H1 (cell line): ENCODE results near the gene WFIKKN1. TPM values are rescaled to one million over a fixed set of nuclear protein-coding genes. Genes with fewer than 3 reads are reported as not detected.
A peak's percentile ranks its signal among the peaks of the same experiment; 100 is the strongest.

Experiments
- CTCF ChIA-PET: fragments of 300-600 bp; sonication (Branson Sonifier 250); formaldehyde crosslinking; loops from one replicate; lab custom pipeline; 2021; ENCODE audit not compliant: partially characterized antibody; lab: Charles Lee
- POLR2A ChIA-PET: fragments of 300-600 bp; sonication (Branson Sonifier 250); formaldehyde crosslinking; loops from one replicate; lab custom pipeline; 2021; ENCODE audit warnings: inconsistent platforms; ENCODE audit not compliant: partially characterized antibody; lab: Charles Lee
- DNase-seq, 2 experiments: peaks; one replicate each; pipeline versions ENCODE4 v3.0.0 to v3.0.0-alpha.2; 2010 to 2022; ENCODE audit warnings: low spot score in 2 of 2, low read depth in 1 of 2, mixed read lengths in 1 of 2
- FAIRE-seq: peaks from 2 replicates; lab custom pipeline; 2011; peaks lifted over from hg19 to GRCh38; lab: Jason Lieb, UNC
- H2AFZ ChIP-seq: 2 replicates; pipeline ENCODE4 v1.8.1; 2012; ENCODE audit warnings: low read length, inconsistent platforms
- H2AK5ac ChIP-seq: 2 replicates; pipeline ENCODE4 v1.6.1; 2013; ENCODE audit warnings: low read depth, low read length
- H2BK120ac ChIP-seq: replicated peaks from 2 replicates; pipeline ENCODE3; 2013; ENCODE audit warnings: low read depth, low read length, inconsistent platforms
- H2BK12ac ChIP-seq: 2 replicates; pipeline ENCODE4 v1.6.1; 2013; ENCODE audit warnings: low read depth, low read length
- H2BK15ac ChIP-seq: 2 replicates; pipeline ENCODE4 v1.6.1; 2013; ENCODE audit warnings: low read length
- H2BK20ac ChIP-seq: 2 replicates; pipeline ENCODE4 v1.6.1; 2013; ENCODE audit warnings: low read length
- H2BK5ac ChIP-seq: 2 replicates; pipeline ENCODE4 v1.6.1; 2013; ENCODE audit warnings: low read depth, low read length
- H3K14ac ChIP-seq: 2 replicates; pipeline ENCODE4 v1.6.1; 2013; ENCODE audit warnings: inconsistent platforms; ENCODE audit not compliant: insufficient read length
- H3K18ac ChIP-seq: 2 replicates; pipeline ENCODE4 v1.6.1; 2013; ENCODE audit warnings: low read length; ENCODE audit errors: extremely low read depth
- H3K23ac ChIP-seq: 2 replicates; pipeline ENCODE4 v1.6.1; 2013; ENCODE audit warnings: inconsistent platforms; ENCODE audit not compliant: insufficient read length
- H3K23me2 ChIP-seq: 2 replicates; pipeline ENCODE4 v1.6.1; 2013; ENCODE audit warnings: low read depth, low read length
- H3K27ac ChIP-seq: 2 replicates; pipeline ENCODE4 v1.6.1; 2011; ENCODE audit warnings: low read depth, low read length, inconsistent platforms
- H3K27me3 ChIP-seq, 4 experiments: replicated peaks in 1 of 4; 1 replicate in 1 of 4; 2 replicates in 3 of 4; pipeline versions ENCODE4 v1.6.1 to v1.8.1; 2011 to 2013; ENCODE audit warnings: low read length in 3 of 4, mild to moderate bottlenecking in 3 of 4, inconsistent platforms in 2 of 4, mixed read lengths in 2 of 4, moderate library complexity in 1 of 4; ENCODE audit not compliant: control insufficient read depth in 3 of 4, insufficient read depth in 3 of 4; ENCODE audit errors: extremely low read depth in 1 of 4
- H3K36me3 ChIP-seq, 4 experiments: 2 replicates each; pipeline versions ENCODE4 v1.6.1 to v1.8.1; 2011 to 2013; ENCODE audit warnings: mild to moderate bottlenecking in 4 of 4, low read length in 3 of 4, moderate library complexity in 2 of 4, control low read depth in 1 of 4, inconsistent platforms in 1 of 4; ENCODE audit not compliant: insufficient read depth in 4 of 4, control insufficient read depth in 2 of 4
- H3K4ac ChIP-seq: replicated peaks from 2 replicates; pipeline ENCODE3; 2013; ENCODE audit warnings: low read length, low read depth, mixed read lengths, inconsistent platforms; ENCODE audit not compliant: insufficient read length
- H3K4me1 ChIP-seq, 4 experiments: replicated peaks in 1 of 4; 1 replicate in 1 of 4; 2 replicates in 3 of 4; pipeline versions ENCODE4 v1.6.1 to v1.8.1; 2011 to 2013; ENCODE audit warnings: low read length in 3 of 4, inconsistent platforms in 2 of 4, mixed read lengths in 1 of 4; ENCODE audit not compliant: insufficient read depth in 4 of 4, control insufficient read depth in 3 of 4
- H3K4me2 ChIP-seq, 2 experiments: 2 replicates each; pipeline versions ENCODE4 v1.6.1 to v1.8.1; 2011 to 2013; ENCODE audit warnings: low read depth in 2 of 2, low read length in 2 of 2, control low read depth in 1 of 2, inconsistent platforms in 1 of 2, mild to moderate bottlenecking in 1 of 2; ENCODE audit not compliant: insufficient read depth in 1 of 2
- H3K4me3 ChIP-seq, 4 experiments: fragments of 200-600, 300-600 bp in 1 of 4; sonication (generic), shearing (Covaris generic), sonication (Bioruptor Twin) in 1 of 4; 2 replicates each; pipeline versions ENCODE4 v1.5.1 to v1.8.1; 2011 to 2016; ENCODE audit warnings: low read length in 4 of 4, low read depth in 3 of 4, control low read depth in 2 of 4, inconsistent platforms in 2 of 4, mild to moderate bottlenecking in 2 of 4, mixed read lengths in 1 of 4, moderate library complexity in 1 of 4; ENCODE audit not compliant: insufficient read depth in 2 of 4; ENCODE audit errors: extremely low read depth in 1 of 4
- H3K56ac ChIP-seq: replicated peaks from 2 replicates; pipeline ENCODE3; 2013; ENCODE audit warnings: low read depth, mild to moderate bottlenecking, mixed read lengths, low read length, inconsistent platforms; ENCODE audit not compliant: insufficient read length
- H3K79me1 ChIP-seq: 2 replicates; pipeline ENCODE4 v1.6.1; 2013; ENCODE audit warnings: low read depth, low read length, control low read depth
- H3K79me2 ChIP-seq, 2 experiments: 2 replicates each; pipeline versions ENCODE4 v1.6.1 to v1.8.1; 2012 to 2013; ENCODE audit warnings: low read length in 2 of 2, mild to moderate bottlenecking in 2 of 2, inconsistent platforms in 1 of 2; ENCODE audit not compliant: insufficient read depth in 2 of 2, control insufficient read depth in 1 of 2
- H3K9ac ChIP-seq, 4 experiments: replicated peaks in 1 of 4; 1 replicate in 1 of 4; 2 replicates in 3 of 4; pipeline versions ENCODE4 v1.6.1 to v1.8.1; 2011 to 2013; ENCODE audit warnings: low read depth in 3 of 4, low read length in 3 of 4, control low read depth in 2 of 4, mild to moderate bottlenecking in 2 of 4, moderate library complexity in 2 of 4, inconsistent platforms in 1 of 4; ENCODE audit errors: extremely low read depth in 1 of 4
- H3K9me3 ChIP-seq, 2 experiments: 2 replicates each; pipeline versions ENCODE4 v1.6.1 to v1.8.1; 2012 to 2013; ENCODE audit warnings: mild to moderate bottlenecking in 2 of 2, moderate library complexity in 2 of 2, control low read depth in 1 of 2, inconsistent platforms in 1 of 2, low read depth in 1 of 2, low read length in 1 of 2, mixed read lengths in 1 of 2; ENCODE audit not compliant: insufficient read depth in 2 of 2
- H4K20me1 ChIP-seq, 2 experiments: replicated peaks in 1 of 2; 2 replicates each; pipeline versions ENCODE3 to v1.8.1; 2011 to 2013; ENCODE audit warnings: inconsistent platforms in 2 of 2, low read length in 2 of 2, mild to moderate bottlenecking in 1 of 2; ENCODE audit not compliant: insufficient read depth in 2 of 2, control insufficient read depth in 1 of 2
- H4K5ac ChIP-seq: 2 replicates; pipeline ENCODE4 v1.6.1; 2013; ENCODE audit warnings: low read length, low read depth, mixed read lengths, inconsistent platforms; ENCODE audit not compliant: insufficient read length
- H4K8ac ChIP-seq: 2 replicates; pipeline ENCODE4 v1.8.0; 2013; ENCODE audit warnings: mild to moderate bottlenecking, moderate library complexity, low read length, inconsistent platforms; ENCODE audit not compliant: insufficient read depth; ENCODE audit errors: extremely low read depth
- H4K91ac ChIP-seq: replicated peaks from 2 replicates; pipeline ENCODE3; 2013; ENCODE audit warnings: low read length, mixed read lengths, inconsistent platforms; ENCODE audit not compliant: insufficient read length
- BCL11A ChIP-seq, 2 experiments: IDR thresholded peaks; one replicate each; pipeline ENCODE4 v1.6.1; 2011; ENCODE audit warnings: low read depth in 2 of 2, low read length in 2 of 2, mild to moderate bottlenecking in 2 of 2
- RXRA ChIP-seq: IDR thresholded peaks from 2 replicates; pipeline ENCODE4 v1.6.1; 2011; ENCODE audit warnings: low read depth, mild to moderate bottlenecking, low read length, moderate library complexity; ENCODE audit not compliant: insufficient read depth
- SIN3A ChIP-seq, 2 experiments: IDR thresholded peaks in 1 of 2; conservative IDR thresholded peaks in 1 of 2; 2 replicates each; pipeline ENCODE4 v1.6.1; 2011 to 2012; ENCODE audit warnings: low read length in 2 of 2, improper control_type of control experiment in 1 of 2, low read depth in 1 of 2, mild to moderate bottlenecking in 1 of 2
- SUZ12 ChIP-seq: fragments of 200-600 bp; sonication (generic); IDR thresholded peaks from 2 replicates; pipeline ENCODE4 v1.6.1; 2012; ENCODE audit warnings: mild to moderate bottlenecking, inconsistent platforms, low read length, moderate library complexity, mixed read lengths
- TAF7 ChIP-seq: optimal IDR thresholded peaks from 2 replicates; pipeline ENCODE3; 2011; ENCODE audit warnings: low read depth, mild to moderate bottlenecking, inconsistent platforms, low read length, moderate library complexity, borderline replicate concordance
- WGBS, 2 experiments: shearing (Covaris generic) in 1 of 2; methylation state at CpG; one replicate each; pipeline versions ENCODE4 v1.1.6 to v1.1.7; 2013 to 2015; ENCODE audit warnings: low lambda C conversion rate in 2 of 2, mixed read lengths in 2 of 2, inconsistent platforms in 1 of 2, low coverage in 1 of 2, missing lambda C conversion rate in 1 of 2; ENCODE audit not compliant: insufficient replicate concordance in 2 of 2, insufficient coverage in 1 of 2, insufficient read length in 1 of 2; ENCODE audit errors: extremely low coverage in 1 of 2, missing lambda C conversion rate in 1 of 2; 5-methylcytosine and 5-hydroxymethylcytosine counted together
- polyA plus RNA-seq, 7 experiments: library from polyadenylated mRNA; depleted of rRNA in 3 of 7; stranded (reverse) in 5 of 7; unstranded in 2 of 7; fragments of >200 nt in 5 of 7; fragments of 200-250 nt in 2 of 7; gene quantifications; 1 replicate in 5 of 7; 2 replicates in 1 of 7; 4 replicates in 1 of 7; pipeline versions ENCODE4 v1.2.1 to v1.2.3, GENCODE V29; 2011 to 2013; ENCODE audit warnings: missing spikeins in 2 of 7, mixed read lengths in 2 of 7
- total RNA-seq: library from RNA; stranded (reverse); fragmentation: NEBNext Ultra II Directional; extraction: Animal tissue kit (Norgen Biotek cat#: 25700); gene quantifications from 2 replicates; pipeline ENCODE4 v1.2.1, GENCODE V29; 2021
- TF ChIP-seq, protein P1 (sequence below), 3 experiments: IDR thresholded peaks; 1 replicate in 2 of 3; 2 replicates in 1 of 3; pipeline versions ENCODE4 v1.5.1 to v1.6.1; 2011; ENCODE audit warnings: low read length in 3 of 3, mild to moderate bottlenecking in 3 of 3, inconsistent platforms in 2 of 3, low read depth in 1 of 3, moderate library complexity in 1 of 3; ENCODE audit not compliant: insufficient read depth in 1 of 3; ENCODE audit errors: control extremely low read depth in 1 of 3

The WFIKKN1 gene
- total and polyA plus RNA-seq, 2 of the 8 experiments (the other 6 are each of a cell fraction or from before 2014, with no cell fraction given): 11.4 to 15.8 TPM

DNA sequence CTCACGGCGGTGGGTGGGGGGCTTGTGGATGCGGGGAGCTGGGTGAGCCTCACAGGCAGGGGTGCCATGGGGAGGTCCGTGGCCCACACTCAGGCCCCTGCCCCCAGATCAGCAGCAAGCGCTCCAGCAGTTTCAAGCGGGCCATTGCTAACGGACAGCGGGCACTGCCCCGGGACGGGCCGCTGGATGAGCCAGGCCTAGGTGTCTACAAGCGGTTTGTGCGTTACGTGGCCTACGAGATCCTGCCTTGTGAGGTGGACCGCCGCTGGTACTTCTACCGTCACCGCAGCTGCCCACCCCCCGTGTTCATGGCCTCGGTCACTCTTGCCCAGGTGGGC, 45.7 kb downstream of the WFIKKN1 start:
- peak overlapping the region in 1 of 2 experiments; percentile 79; a peak in 1 of 4 replicates for H3K4me2 ChIP-seq
- ChIA-PET CTCF (interaction anchor here (1.1 to 12.0 kb wide), 8 partner anchors 9 to 94 kb away, joined by 3 to 75 read pairs (median 6); partner anchors contain the start of genes RHOT2 and WDR24), POLR2A (interaction anchor here (1.6 to 13.3 kb wide), 8 partner anchors 8 to 127 kb away, joined by 3 to 214 read pairs (median 12); partner anchors contain the start of genes ANTKMT, JMJD8, RHOT2 and WDR24)
- peak overlapping the region; percentile 69 for H3K4ac ChIP-seq
- H4K20me1 ChIP-seq: peaks cover 2 to 25% of the 10 kb centered on the region in 2 experiments
- no peak overlapping the region for H2AFZ ChIP-seq
- DNase-seq: no peak
- H3K4me1 ChIP-seq: peaks cover 0 to 37% (median 28%) of the 10 kb centered on the region in 4 experiments; a peak in 6 of 7 replicates
- TF ChIP-seq SIN3A (conservative IDR thresholded peaks at IDR 0.05 in 1 of 2, IDR thresholded peaks at IDR 0.05 in 1 of 2; ENCODE audit: low read depth in 1 of 2, low read length in 2 of 2): no peak
- TF ChIP-seq BCL11A (IDR thresholded peaks at IDR 0.05; ENCODE audit: low read depth in 2 of 2, low read length in 2 of 2): no peak
- no peak for TF ChIP-seq TAF7
- no peak for TF ChIP-seq RXRA
- TF ChIP-seq SUZ12: no peak
- TF ChIP-seq, protein P1, sequence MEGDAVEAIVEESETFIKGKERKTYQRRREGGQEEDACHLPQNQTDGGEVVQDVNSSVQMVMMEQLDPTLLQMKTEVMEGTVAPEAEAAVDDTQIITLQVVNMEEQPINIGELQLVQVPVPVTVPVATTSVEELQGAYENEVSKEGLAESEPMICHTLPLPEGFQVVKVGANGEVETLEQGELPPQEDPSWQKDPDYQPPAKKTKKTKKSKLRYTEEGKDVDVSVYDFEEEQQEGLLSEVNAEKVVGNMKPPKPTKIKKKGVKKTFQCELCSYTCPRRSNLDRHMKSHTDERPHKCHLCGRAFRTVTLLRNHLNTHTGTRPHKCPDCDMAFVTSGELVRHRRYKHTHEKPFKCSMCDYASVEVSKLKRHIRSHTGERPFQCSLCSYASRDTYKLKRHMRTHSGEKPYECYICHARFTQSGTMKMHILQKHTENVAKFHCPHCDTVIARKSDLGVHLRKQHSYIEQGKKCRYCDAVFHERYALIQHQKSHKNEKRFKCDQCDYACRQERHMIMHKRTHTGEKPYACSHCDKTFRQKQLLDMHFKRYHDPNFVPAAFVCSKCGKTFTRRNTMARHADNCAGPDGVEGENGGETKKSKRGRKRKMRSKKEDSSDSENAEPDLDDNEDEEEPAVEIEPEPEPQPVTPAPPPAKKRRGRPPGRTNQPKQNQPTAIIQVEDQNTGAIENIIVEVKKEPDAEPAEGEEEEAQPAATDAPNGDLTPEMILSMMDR (IDR thresholded peaks at IDR 0.05; ENCODE audit: control extremely low read depth in 1 of 3, insufficient read depth in 1 of 3, low read depth in 1 of 3, low read length in 3 of 3): no peak
- H2BK5ac ChIP-seq: peak overlapping the region; percentile 26; the same call in 1 of the 2 replicates
- H3K56ac ChIP-seq: no peak overlapping the region
- no peak overlapping the region for H4K5ac ChIP-seq
- H3K9me3 ChIP-seq: no peaks in the 10 kb centered on the region
- peaks cover 0 to 7% of the 10 kb centered on the region in 2 experiments; a peak in 1 of 4 replicates for H3K79me2 ChIP-seq
- H3K4me3 ChIP-seq: no peak overlapping the region
- peak overlapping the region; percentile 75; the same call in 1 of the 2 replicates for H2AK5ac ChIP-seq
- 96% methylated on average over 20 of the region's 21 CpGs; no CpG with 5 or more reads in 1 of the 2 experiments for WGBS, 2 experiments
- H3K23ac ChIP-seq: no peak overlapping the region
- no peak overlapping the region for H3K9ac ChIP-seq
- no peak for FAIRE-seq
- H4K8ac ChIP-seq: no peak overlapping the region
- no peak overlapping the region for H3K18ac ChIP-seq
- H3K36me3 ChIP-seq: peaks cover 9 to 22% (median 16%) of the 10 kb centered on the region in 4 experiments; a peak in 7 of 8 replicates
- H2BK20ac ChIP-seq: no peak overlapping the region
- peaks cover 5% of the 10 kb centered on the region; the same call in 1 of the 2 replicates for H3K79me1 ChIP-seq
- peaks cover 0 to 2% (median 0%) of the 10 kb centered on the region in 4 experiments; a peak in 2 of 7 replicates for H3K27me3 ChIP-seq
- peak overlapping the region; percentile 52 for H4K91ac ChIP-seq
- H2BK12ac ChIP-seq: peak overlapping the region; percentile 96; the same call in 1 of the 2 replicates
- H3K27ac ChIP-seq: no peak overlapping the region
- peak overlapping the region; percentile 92; the same call in 1 of the 2 replicates for H2BK15ac ChIP-seq
- H2BK120ac ChIP-seq: no peak overlapping the region
- H3K23me2 ChIP-seq: peaks cover 15% of the 10 kb centered on the region
- no peak overlapping the region for H3K14ac ChIP-seq
